Activated T-cell treated with anti-CD3 and anti-CD28 coated beads for 1 hour (primary cell): Measurements from ENCODE around the gene SLC4A1AP.

Experiments used
- DNase-seq: peaks from one replicate; pipeline ENCODE4 v3.0.0-alpha.2; 2020; ENCODE audit warnings: low read depth

SLC4A1AP gene

GRCh38 chr2:27703638-27704341 lies 40.1 kb downstream of the SLC4A1AP start:
- peak; percentile 77 for DNase-seq

- no peak for DNase-seq
Observed at GRCh38 chr2:27704342-27704876, 40.7 kb downstream of the SLC4A1AP start.

- no peak for DNase-seq
Observed at GRCh38 chr2:27705851-27706622, 42.3 kb downstream of the SLC4A1AP start.

- DNase-seq: no peak
Observed at GRCh38 chr2:27707462-27708256, 44.0 kb downstream of the SLC4A1AP start.

GRCh38 chr2:27708257-27708654 lies 44.6 kb downstream of the SLC4A1AP start:
- DNase-seq: no peak

GRCh38 chr2:27708666-27709065 lies 45.0 kb downstream of the SLC4A1AP start:
- no peak for DNase-seq

GRCh38 chr2:27709326-27709725 lies 45.6 kb downstream of the SLC4A1AP start:
- no peak for DNase-seq

GRCh38 chr2:27709960-27710575 lies 46.4 kb downstream of the SLC4A1AP start:
- DNase-seq: no peak

GRCh38 chr2:27710640-27711430 lies 47.1 kb downstream of the SLC4A1AP start:
- DNase-seq: no peak

GRCh38 chr2:27711804-27712203 lies 48.1 kb downstream of the SLC4A1AP start:
- DNase-seq: no peak

- DNase-seq: no peak
Observed at GRCh38 chr2:27712522-27712921, 48.8 kb downstream of the SLC4A1AP start.

- DNase-seq: no peak
Observed at GRCh38 chr2:27713201-27713600, 49.5 kb downstream of the SLC4A1AP start.

- no peak for DNase-seq
Observed at GRCh38 chr2:27714053-27714452, 50.4 kb downstream of the SLC4A1AP start.

GRCh38 chr2:27714851-27715291 lies 51.2 kb downstream of the SLC4A1AP start:
- no peak for DNase-seq

- no peak for DNase-seq
Observed at GRCh38 chr2:27715318-27716210, 51.9 kb downstream of the SLC4A1AP start.

GRCh38 chr2:27716301-27717069 lies 52.8 kb downstream of the SLC4A1AP start:
- DNase-seq: no peak

GRCh38 chr2:27717070-27717795 lies 53.5 kb downstream of the SLC4A1AP start:
- no peak for DNase-seq

GRCh38 chr2:27720004-27720551 lies 56.4 kb downstream of the SLC4A1AP start:
- no peak for DNase-seq
